Panc1 (cell line): ENCODE measurements around the gene CDK11B. TPM values are rescaled to one million over a fixed set of nuclear protein-coding genes. Genes with fewer than 3 reads are reported as not detected.

ENCODE experiments used
- ATAC-seq: fragments of 200-7000 bp; cut with Tn5 transposase; 2 replicates; pipeline ENCODE4 v1.9.1; 2020; ENCODE audit warnings: mild to moderate bottlenecking, moderate library complexity
- BruUV-seq: library from RNA; stranded (reverse); fragments of 400-500 nt; replicated peaks from 2 replicates; lab custom pipeline; 2021; lab: Mats Ljungman, UMichigan
- CTCF ChIA-PET: fragments of 300-600 bp; sonication (Branson Sonifier 250); formaldehyde crosslinking; loops from one replicate; lab custom pipeline; 2022; ENCODE audit warnings: antibody characterized with exemption; lab: Charles Lee
- POLR2A ChIA-PET: fragments of 300-600 bp; sonication (Branson Sonifier 250); formaldehyde crosslinking; loops from one replicate; lab custom pipeline; 2022; ENCODE audit warnings: antibody characterized with exemption; lab: Charles Lee
- DNase-seq: peaks from one replicate; pipeline ENCODE4 v3.0.0-alpha.2; 2010; ENCODE audit warnings: low read depth, low spot score
- H3K27ac ChIP-seq: 2 replicates; pipeline ENCODE4 v1.5.1; 2011; ENCODE audit warnings: mild to moderate bottlenecking, low read length, inconsistent platforms
- H3K27me3 ChIP-seq: fragments of 200-500 bp; sonication (Bioruptor generic); 2 replicates; pipeline ENCODE4 v1.6.0; 2014; ENCODE audit warnings: low read length, inconsistent platforms; ENCODE audit not compliant: control insufficient read depth, insufficient read depth
- H3K36me3 ChIP-seq: fragments of 200-500 bp; sonication (Bioruptor generic); 2 replicates; pipeline ENCODE4 v1.5.1; 2014; ENCODE audit warnings: inconsistent platforms, mild to moderate bottlenecking, low read length, moderate library complexity; ENCODE audit not compliant: control insufficient read depth, insufficient read depth
- H3K4me1 ChIP-seq: 2 replicates; pipeline ENCODE4 v1.5.1; 2011; ENCODE audit warnings: inconsistent platforms, mild to moderate bottlenecking, low read length, moderate library complexity; ENCODE audit not compliant: control insufficient read depth, insufficient read depth
- H3K4me3 ChIP-seq, 2 experiments: 2 replicates each; pipeline ENCODE4 v1.5.1; 2011 to 2012; ENCODE audit warnings: low read depth in 2 of 2, low read length in 2 of 2, mild to moderate bottlenecking in 2 of 2, inconsistent platforms in 1 of 2, moderate library complexity in 1 of 2
- H3K9me3 ChIP-seq: fragments of 200-500 bp; sonication (Bioruptor generic); 2 replicates; pipeline ENCODE4 v1.5.1; 2014; ENCODE audit warnings: low read depth, mild to moderate bottlenecking, inconsistent platforms, low read length, moderate library complexity; ENCODE audit not compliant: control insufficient read depth, insufficient read depth
- POLR2AphosphoS5 ChIP-seq: IDR thresholded peaks from 2 replicates; pipeline ENCODE4 v1.6.1; 2012; ENCODE audit warnings: mild to moderate bottlenecking, low read depth, low read length, moderate library complexity
- SIN3A ChIP-seq: IDR thresholded peaks from 2 replicates; pipeline ENCODE4 v1.6.1; 2012; ENCODE audit warnings: low read depth, mild to moderate bottlenecking, low read length, moderate library complexity, borderline replicate concordance; ENCODE audit not compliant: insufficient read depth
- TCF7L2 ChIP-seq: IDR thresholded peaks from 2 replicates; pipeline ENCODE4 v1.6.1; 2011; ENCODE audit warnings: mild to moderate bottlenecking, low read depth, low read length, inconsistent platforms
- in situ Hi-C: cut with HindIII; loops from 2 replicates; pipeline ENCODE4 v1.10.0; 2016; ENCODE audit warnings: low sequenced_read_pairs, low pct_unique_long_range_greater_than_20kb
- intact Hi-C: fragments of 100-400 bp; cut with micrococcal nuclease; formaldehyde crosslinking; loops from one replicate; pipeline ENCODE4 v1.10.0; 2022; ENCODE audit not compliant: unreplicated experiment
- total RNA-seq: library from RNA; stranded (reverse); gene quantifications from one replicate; pipeline ENCODE4 v1.2.1, GENCODE V29; 2021; ENCODE audit not compliant: unreplicated experiment
- TF ChIP-seq, protein P1 (sequence below), 2 experiments: IDR thresholded peaks; 2 replicates each; pipeline ENCODE4 v1.6.1; 2011 to 2012; ENCODE audit warnings: low read depth in 2 of 2, control low read depth in 1 of 2, low read length in 1 of 2, mild to moderate bottlenecking in 1 of 2, moderate library complexity in 1 of 2; ENCODE audit not compliant: insufficient read depth in 1 of 2
- TF ChIP-seq, protein P2 (sequence below): fragments of 450-650 bp; IDR thresholded peaks from 2 replicates; pipeline ENCODE4 v1.5.1; 2017; ENCODE audit warnings: mild to moderate bottlenecking

Gene CDK11B
- total RNA-seq, 1 experiment from 2014 or later = 36.5 TPM

DNA sequence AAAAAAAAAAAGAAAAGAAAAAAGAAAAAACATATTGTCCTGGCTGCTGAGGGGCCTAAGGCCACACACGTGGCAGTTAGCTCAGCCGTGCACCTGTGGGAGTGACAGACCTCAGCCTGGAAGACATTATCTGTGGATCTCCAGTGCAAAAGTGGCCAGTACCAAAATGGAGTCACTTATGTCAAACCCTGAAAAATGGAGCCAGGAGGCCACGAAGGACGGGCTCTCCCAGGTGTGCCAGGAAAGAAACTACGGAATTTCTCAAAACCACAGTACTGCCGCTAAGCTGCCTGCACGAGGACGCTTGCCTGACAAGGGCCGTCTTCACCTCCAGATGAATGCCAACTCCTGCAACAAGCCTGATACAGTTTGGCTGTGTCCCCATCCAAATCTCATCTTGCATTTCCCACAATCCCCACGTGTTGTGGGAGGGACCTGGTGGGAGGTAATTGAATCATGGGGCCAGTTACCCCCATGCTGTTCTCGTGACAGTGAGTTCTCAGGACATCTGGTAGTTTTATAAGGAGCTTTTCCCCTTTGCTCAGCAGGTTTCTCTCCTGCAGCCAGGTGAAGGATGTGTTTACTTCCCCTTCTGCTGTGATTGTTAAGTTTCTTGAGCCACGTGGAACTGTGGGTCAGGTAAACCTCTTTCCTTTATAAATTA lies 48.9 kb downstream of the CDK11B start:
- ChIA-PET POLR2A (no interaction called here), CTCF (no interaction called here)
- Histone ChIP-seq H3K27me3 (no peaks in the 10 kb centered on the region), H3K36me3 (no peaks in the 10 kb centered on the region), H3K27ac (no peak overlapping the region), H3K9me3 (no peaks in the 10 kb centered on the region), H3K4me3 (no peak overlapping the region), H3K4me1 (peaks cover 10% of the 10 kb centered on the region)
- intact Hi-C loops (no loop called here), in situ Hi-C loops (no loop called here)
- no TSS peak for BruUV-seq
- TF ChIP-seq SIN3A (no peak), POLR2AphosphoS5 (no peak)
- TF ChIP-seq, protein P1, sequence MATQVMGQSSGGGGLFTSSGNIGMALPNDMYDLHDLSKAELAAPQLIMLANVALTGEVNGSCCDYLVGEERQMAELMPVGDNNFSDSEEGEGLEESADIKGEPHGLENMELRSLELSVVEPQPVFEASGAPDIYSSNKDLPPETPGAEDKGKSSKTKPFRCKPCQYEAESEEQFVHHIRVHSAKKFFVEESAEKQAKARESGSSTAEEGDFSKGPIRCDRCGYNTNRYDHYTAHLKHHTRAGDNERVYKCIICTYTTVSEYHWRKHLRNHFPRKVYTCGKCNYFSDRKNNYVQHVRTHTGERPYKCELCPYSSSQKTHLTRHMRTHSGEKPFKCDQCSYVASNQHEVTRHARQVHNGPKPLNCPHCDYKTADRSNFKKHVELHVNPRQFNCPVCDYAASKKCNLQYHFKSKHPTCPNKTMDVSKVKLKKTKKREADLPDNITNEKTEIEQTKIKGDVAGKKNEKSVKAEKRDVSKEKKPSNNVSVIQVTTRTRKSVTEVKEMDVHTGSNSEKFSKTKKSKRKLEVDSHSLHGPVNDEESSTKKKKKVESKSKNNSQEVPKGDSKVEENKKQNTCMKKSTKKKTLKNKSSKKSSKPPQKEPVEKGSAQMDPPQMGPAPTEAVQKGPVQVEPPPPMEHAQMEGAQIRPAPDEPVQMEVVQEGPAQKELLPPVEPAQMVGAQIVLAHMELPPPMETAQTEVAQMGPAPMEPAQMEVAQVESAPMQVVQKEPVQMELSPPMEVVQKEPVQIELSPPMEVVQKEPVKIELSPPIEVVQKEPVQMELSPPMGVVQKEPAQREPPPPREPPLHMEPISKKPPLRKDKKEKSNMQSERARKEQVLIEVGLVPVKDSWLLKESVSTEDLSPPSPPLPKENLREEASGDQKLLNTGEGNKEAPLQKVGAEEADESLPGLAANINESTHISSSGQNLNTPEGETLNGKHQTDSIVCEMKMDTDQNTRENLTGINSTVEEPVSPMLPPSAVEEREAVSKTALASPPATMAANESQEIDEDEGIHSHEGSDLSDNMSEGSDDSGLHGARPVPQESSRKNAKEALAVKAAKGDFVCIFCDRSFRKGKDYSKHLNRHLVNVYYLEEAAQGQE (IDR thresholded peaks at IDR 0.05; ENCODE audit: insufficient read depth in 1 of 2, low read depth in 2 of 2, low read length in 1 of 2) = no peak
- ATAC-seq = no peak
- no peak for DNase-seq

DNA sequence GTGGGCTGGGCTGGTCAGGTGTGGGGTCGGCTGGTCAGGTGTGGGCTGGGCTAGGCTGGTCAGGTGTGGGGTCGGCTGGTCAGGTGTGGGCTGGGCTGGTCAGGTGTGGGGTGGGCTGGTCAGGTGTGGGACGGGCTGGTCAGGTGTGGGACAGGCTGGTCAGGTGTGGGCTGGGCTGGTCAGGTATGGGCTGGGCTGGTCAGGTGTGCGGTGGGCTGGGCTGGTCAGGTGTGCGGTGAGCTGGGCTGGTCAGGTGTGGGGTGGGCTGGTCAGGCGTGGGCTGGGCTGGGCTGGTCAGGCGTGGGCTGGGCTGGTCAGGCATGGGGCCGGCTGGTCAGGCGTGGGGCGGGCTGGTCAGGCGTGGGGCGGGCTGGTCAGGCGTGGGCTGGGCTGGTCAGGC lies 52.6 kb downstream of the CDK11B start:
- TF ChIP-seq, protein P2, sequence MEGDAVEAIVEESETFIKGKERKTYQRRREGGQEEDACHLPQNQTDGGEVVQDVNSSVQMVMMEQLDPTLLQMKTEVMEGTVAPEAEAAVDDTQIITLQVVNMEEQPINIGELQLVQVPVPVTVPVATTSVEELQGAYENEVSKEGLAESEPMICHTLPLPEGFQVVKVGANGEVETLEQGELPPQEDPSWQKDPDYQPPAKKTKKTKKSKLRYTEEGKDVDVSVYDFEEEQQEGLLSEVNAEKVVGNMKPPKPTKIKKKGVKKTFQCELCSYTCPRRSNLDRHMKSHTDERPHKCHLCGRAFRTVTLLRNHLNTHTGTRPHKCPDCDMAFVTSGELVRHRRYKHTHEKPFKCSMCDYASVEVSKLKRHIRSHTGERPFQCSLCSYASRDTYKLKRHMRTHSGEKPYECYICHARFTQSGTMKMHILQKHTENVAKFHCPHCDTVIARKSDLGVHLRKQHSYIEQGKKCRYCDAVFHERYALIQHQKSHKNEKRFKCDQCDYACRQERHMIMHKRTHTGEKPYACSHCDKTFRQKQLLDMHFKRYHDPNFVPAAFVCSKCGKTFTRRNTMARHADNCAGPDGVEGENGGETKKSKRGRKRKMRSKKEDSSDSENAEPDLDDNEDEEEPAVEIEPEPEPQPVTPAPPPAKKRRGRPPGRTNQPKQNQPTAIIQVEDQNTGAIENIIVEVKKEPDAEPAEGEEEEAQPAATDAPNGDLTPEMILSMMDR = no peak
- TF ChIP-seq TCF7L2 (no peak), POLR2AphosphoS5 (no peak), SIN3A (no peak)
- TF ChIP-seq, protein P1 (IDR thresholded peaks at IDR 0.05; ENCODE audit: insufficient read depth in 1 of 2, low read depth in 2 of 2, low read length in 1 of 2) = no peak
- H3K9me3 ChIP-seq = no peaks in the 10 kb centered on the region
- in situ Hi-C loops = no loop called here
- DNase-seq (no peak), ATAC-seq (no peak)
- no peak overlapping the region for H3K4me3 ChIP-seq
- H3K36me3 ChIP-seq = no peaks in the 10 kb centered on the region
- no peaks in the 10 kb centered on the region for H3K27me3 ChIP-seq
- CTCF ChIA-PET = no interaction called here
- intact Hi-C loops = no loop called here
- no TSS peak for BruUV-seq
- H3K27ac ChIP-seq = no peak overlapping the region
- POLR2A ChIA-PET = no interaction called here
- H3K4me1 ChIP-seq = no peaks in the 10 kb centered on the region
